PC-3 (cell line): ENCODE data around the gene FOXN3. TPM values are rescaled to one million over a fixed set of nuclear protein-coding genes. Genes with fewer than 3 reads are reported as not detected.

ENCODE experiments used
- ATAC-seq: fragments of 200-7000 bp; cut with Tn5 transposase; 2 replicates; pipeline ENCODE4 v1.9.1; 2020; ENCODE audit warnings: mild to moderate bottlenecking, moderate library complexity
- BruUV-seq: library from RNA; stranded (reverse); fragments of 400-500 nt; replicated peaks from 2 replicates; lab custom pipeline; 2021; lab: Mats Ljungman, UMichigan
- CTCF ChIA-PET: fragments of 300-600 bp; sonication (Branson Sonifier 250); formaldehyde crosslinking; loops from one replicate; lab custom pipeline; 2022; ENCODE audit warnings: antibody characterized with exemption; lab: Charles Lee
- POLR2A ChIA-PET: fragments of 300-600 bp; sonication (Branson Sonifier 250); formaldehyde crosslinking; loops from one replicate; lab custom pipeline; 2022; ENCODE audit warnings: antibody characterized with exemption; ENCODE audit not compliant: unreplicated experiment; lab: Charles Lee
- DNase-seq: peaks from one replicate; pipeline ENCODE4 v3.0.0-alpha.2; 2015
- H2AFZ ChIP-seq: fragments of 300-600 bp; sonication (generic); 2 replicates; pipeline ENCODE4 v1.6.0; 2016; ENCODE audit warnings: antibody characterized with exemption, low read length
- H3F3A ChIP-seq: fragments of 300-600 bp; sonication (generic); one replicate; pipeline ENCODE4 v1.6.0; 2017; ENCODE audit warnings: antibody characterized with exemption, low read length, control low read depth, mild to moderate bottlenecking; ENCODE audit not compliant: unreplicated experiment
- H3K27ac ChIP-seq: fragments of 300-600 bp; sonication (generic); 2 replicates; pipeline ENCODE4 v1.5.1; 2016; ENCODE audit warnings: mild to moderate bottlenecking, low read length
- H3K27me3 ChIP-seq: fragments of 300-600 bp; sonication (generic); 2 replicates; pipeline ENCODE4 v1.6.1; 2016; ENCODE audit warnings: low read length, mixed read lengths
- H3K36me3 ChIP-seq: fragments of 300-600 bp; sonication (generic); 2 replicates; pipeline ENCODE4 v1.6.1; 2016; ENCODE audit warnings: low read depth, mixed run types, low read length, mixed read lengths
- H3K4me1 ChIP-seq: fragments of 300-600 bp; sonication (generic); 2 replicates; pipeline ENCODE4 v1.5.1; 2016; ENCODE audit warnings: low read length; ENCODE audit not compliant: insufficient read depth
- H3K4me2 ChIP-seq: fragments of 300-600 bp; sonication (generic); 2 replicates; pipeline ENCODE4 v1.6.0; 2016; ENCODE audit warnings: low read length
- H3K4me3 ChIP-seq: fragments of 300-600 bp; sonication (generic); 2 replicates; pipeline ENCODE4 v1.5.1; 2016; ENCODE audit warnings: mild to moderate bottlenecking, low read length, mixed read lengths
- H3K79me2 ChIP-seq: fragments of 300-600 bp; sonication (generic); 2 replicates; pipeline ENCODE4 v1.6.1; 2017; ENCODE audit warnings: low read length, mixed read lengths
- H3K9ac ChIP-seq: fragments of 300-600 bp; sonication (generic); 2 replicates; pipeline ENCODE4 v1.6.0; 2016; ENCODE audit warnings: mild to moderate bottlenecking, low read length
- H3K9me2 ChIP-seq: fragments of 300-600 bp; sonication (generic); replicated peaks from 2 replicates; pipeline ENCODE4 v1.6.1; 2016; ENCODE audit warnings: mixed run types, low read length, mixed read lengths
- H3K9me3 ChIP-seq: fragments of 300-600 bp; sonication (generic); 2 replicates; pipeline ENCODE4 v1.6.1; 2016; ENCODE audit warnings: low read length, mixed read lengths
- H4K20me1 ChIP-seq: fragments of 300-600 bp; sonication (generic); 2 replicates; pipeline ENCODE4 v1.6.1; 2016; ENCODE audit warnings: low read length, mixed read lengths
- EZH2 ChIP-seq: fragments of 300-600 bp; sonication (generic); IDR thresholded peaks from one replicate; pipeline ENCODE4 v1.6.1; 2017; ENCODE audit warnings: antibody characterized with exemption, mild to moderate bottlenecking, low read length; ENCODE audit not compliant: unreplicated experiment
- EZH2phosphoT487 ChIP-seq: fragments of 300-600 bp; sonication (generic); IDR thresholded peaks from 2 replicates; pipeline ENCODE4 v1.6.1; 2018; ENCODE audit warnings: mild to moderate bottlenecking, antibody characterized with exemption, low read length, borderline replicate concordance
- intact Hi-C: fragments of 100-400 bp; cut with micrococcal nuclease; formaldehyde crosslinking; loops from 2 replicates; pipeline ENCODE4 v1.9.0; 2023
- total RNA-seq: library from RNA; depleted of rRNA; stranded (reverse); fragments of >200 nt; gene quantifications from 2 replicates; pipeline ENCODE4 v1.2.3, GENCODE V29; 2014
- TF ChIP-seq, protein P1 (sequence below): fragments of 300-600 bp; sonication (generic); conservative IDR thresholded peaks from 2 replicates; pipeline ENCODE4 v1.5.1; 2017; ENCODE audit warnings: antibody characterized with exemption, low read depth, mild to moderate bottlenecking, low read length

FOXN3 gene
- total RNA-seq, 1 experiment from 2014 or later = 13.3 TPM

DNA sequence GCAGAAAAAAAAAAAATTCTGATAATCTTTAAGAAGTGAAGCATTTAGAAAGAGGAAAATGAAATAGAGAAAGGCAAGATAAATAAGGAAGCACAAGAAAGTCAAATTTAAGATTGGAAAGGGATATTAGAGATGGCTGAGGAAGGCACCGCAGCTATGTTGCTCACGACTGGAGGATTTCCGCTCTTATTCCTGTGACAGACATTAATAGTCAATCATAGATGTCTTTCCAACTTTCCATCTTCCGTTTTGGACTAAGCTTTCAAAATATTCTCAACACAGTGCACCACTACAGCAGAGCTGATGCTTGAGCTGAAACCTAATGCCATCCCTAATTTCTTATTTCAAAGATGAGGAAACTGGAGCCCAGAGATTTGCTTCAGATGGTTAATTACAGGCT, 290.6 kb downstream of the FOXN3 start:
- H3K36me3 ChIP-seq = no peaks in the 10 kb centered on the region
- DNase-seq (no peak), ATAC-seq (no peak)
- H3K9me2 ChIP-seq = no peaks in the 10 kb centered on the region
- no peak overlapping the region for H3K9ac ChIP-seq
- POLR2A ChIA-PET = no interaction called here
- intact Hi-C loops = loop anchor here (5.0 kb wide), 1 partner anchor 34 kb away; no protein-coding TSS in a partner anchor
- no peak overlapping the region for H2AFZ ChIP-seq
- H3K4me1 ChIP-seq = peaks cover 9% of the 10 kb centered on the region
- TF ChIP-seq EZH2 (no peak), EZH2phosphoT487 (no peak)
- H3K27ac ChIP-seq = no peak overlapping the region
- H4K20me1 ChIP-seq = no peaks in the 10 kb centered on the region
- H3K9me3 ChIP-seq = no peaks in the 10 kb centered on the region
- no TSS peak for BruUV-seq
- no peaks in the 10 kb centered on the region for H3F3A ChIP-seq
- CTCF ChIA-PET = no interaction called here
- H3K27me3 ChIP-seq = peaks cover 16% of the 10 kb centered on the region
- no peaks in the 10 kb centered on the region for H3K79me2 ChIP-seq
- no peak overlapping the region for H3K4me2 ChIP-seq
- no peak overlapping the region for H3K4me3 ChIP-seq

GRCh38 chr14:89125216-89125615, 291.8 kb downstream of the FOXN3 start:
- intact Hi-C loops = loop anchor here (5.0 kb wide), 1 partner anchor 33 kb away; no protein-coding TSS in a partner anchor
- BruUV-seq = no TSS peak

DNA sequence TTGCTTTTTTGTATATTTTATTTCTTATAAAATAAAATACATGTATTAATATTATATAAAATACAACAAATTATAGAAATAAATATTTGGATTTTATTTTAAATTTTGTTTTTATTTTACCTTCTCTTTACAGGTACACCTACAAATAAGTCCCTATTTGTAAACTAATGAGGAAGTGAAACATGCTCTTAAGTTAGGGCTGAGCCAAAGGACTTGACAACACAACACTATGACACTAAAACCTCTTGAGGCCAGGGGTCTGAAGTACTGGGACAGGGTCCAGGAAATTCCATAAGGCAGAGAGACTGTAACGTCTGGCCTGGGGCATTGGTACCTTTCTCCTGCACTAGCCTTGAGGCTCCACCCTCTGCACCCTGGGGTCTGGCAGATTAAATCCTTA, 293.2 kb downstream of the FOXN3 start:
- H3K27ac ChIP-seq = no peak overlapping the region
- H3K9ac ChIP-seq = no peak overlapping the region
- H3K9me3 ChIP-seq = no peaks in the 10 kb centered on the region
- CTCF ChIA-PET = no interaction called here
- H3F3A ChIP-seq = no peaks in the 10 kb centered on the region
- POLR2A ChIA-PET = no interaction called here
- H4K20me1 ChIP-seq = no peaks in the 10 kb centered on the region
- no peak overlapping the region for H2AFZ ChIP-seq
- H3K4me2 ChIP-seq = no peak overlapping the region
- no peak overlapping the region for H3K4me3 ChIP-seq
- peaks cover 9% of the 10 kb centered on the region for H3K4me1 ChIP-seq
- DNase-seq (no peak), ATAC-seq (no peak)
- no peaks in the 10 kb centered on the region for H3K9me2 ChIP-seq
- no TSS peak for BruUV-seq
- intact Hi-C loops = no loop called here
- TF ChIP-seq, protein P1, sequence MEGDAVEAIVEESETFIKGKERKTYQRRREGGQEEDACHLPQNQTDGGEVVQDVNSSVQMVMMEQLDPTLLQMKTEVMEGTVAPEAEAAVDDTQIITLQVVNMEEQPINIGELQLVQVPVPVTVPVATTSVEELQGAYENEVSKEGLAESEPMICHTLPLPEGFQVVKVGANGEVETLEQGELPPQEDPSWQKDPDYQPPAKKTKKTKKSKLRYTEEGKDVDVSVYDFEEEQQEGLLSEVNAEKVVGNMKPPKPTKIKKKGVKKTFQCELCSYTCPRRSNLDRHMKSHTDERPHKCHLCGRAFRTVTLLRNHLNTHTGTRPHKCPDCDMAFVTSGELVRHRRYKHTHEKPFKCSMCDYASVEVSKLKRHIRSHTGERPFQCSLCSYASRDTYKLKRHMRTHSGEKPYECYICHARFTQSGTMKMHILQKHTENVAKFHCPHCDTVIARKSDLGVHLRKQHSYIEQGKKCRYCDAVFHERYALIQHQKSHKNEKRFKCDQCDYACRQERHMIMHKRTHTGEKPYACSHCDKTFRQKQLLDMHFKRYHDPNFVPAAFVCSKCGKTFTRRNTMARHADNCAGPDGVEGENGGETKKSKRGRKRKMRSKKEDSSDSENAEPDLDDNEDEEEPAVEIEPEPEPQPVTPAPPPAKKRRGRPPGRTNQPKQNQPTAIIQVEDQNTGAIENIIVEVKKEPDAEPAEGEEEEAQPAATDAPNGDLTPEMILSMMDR = no peak
- TF ChIP-seq EZH2phosphoT487 (no peak), EZH2 (no peak)
- no peaks in the 10 kb centered on the region for H3K79me2 ChIP-seq
- no peaks in the 10 kb centered on the region for H3K36me3 ChIP-seq
- H3K27me3 ChIP-seq = peaks cover 16% of the 10 kb centered on the region

More at GRCh38 chr14:89125216-89125615, 291.8 kb downstream of the FOXN3 start:
- Histone ChIP-seq H3K4me1 (peaks cover 9% of the 10 kb centered on the region), H3K36me3 (no peaks in the 10 kb centered on the region), H3K9ac (no peak overlapping the region), H3K27me3 (peaks cover 16% of the 10 kb centered on the region), H3K9me2 (no peaks in the 10 kb centered on the region), H2AFZ (no peak overlapping the region), H3K4me3 (no peak overlapping the region), H4K20me1 (no peaks in the 10 kb centered on the region), H3F3A (no peaks in the 10 kb centered on the region), H3K27ac (no peak overlapping the region), H3K9me3 (no peaks in the 10 kb centered on the region), H3K79me2 (no peaks in the 10 kb centered on the region), H3K4me2 (no peak overlapping the region)
- ChIA-PET POLR2A (no interaction called here), CTCF (no interaction called here)
- TF ChIP-seq EZH2phosphoT487 (no peak), EZH2 (no peak)
- TF ChIP-seq, protein P1 = no peak
- ATAC-seq (peak; percentile 24), DNase-seq (peak; percentile 14)
